Mesothelial cell of epicardium (in vitro differentiated cells): Measurements from ENCODE around the gene CD82. TPM values are rescaled to one million over a fixed set of nuclear protein-coding genes. Genes with fewer than 3 reads are reported as not detected.

Source experiments
- DNase-seq, 2 experiments: peaks; one replicate each; pipeline ENCODE4 v3.0.0; 2021; ENCODE audit warnings: low spot score in 2 of 2; ENCODE audit not compliant: unreplicated experiment in 2 of 2
- H3K27ac Mint-ChIP-seq: 2 replicates; pipeline ENCODE4 v1.8.0; 2021; ENCODE audit warnings: mixed read lengths
- H3K27me3 Mint-ChIP-seq: 2 replicates; pipeline ENCODE4 v1.8.0; 2021; ENCODE audit warnings: low read depth, mixed read lengths
- H3K36me3 Mint-ChIP-seq: 2 replicates; pipeline ENCODE4 v1.8.0; 2021; ENCODE audit warnings: mixed read lengths
- H3K4me1 Mint-ChIP-seq: 2 replicates; pipeline ENCODE4 v1.8.0; 2021; ENCODE audit warnings: mixed read lengths
- H3K4me3 Mint-ChIP-seq: 2 replicates; pipeline ENCODE4 v1.8.0; 2021; ENCODE audit warnings: mild to moderate bottlenecking, moderate library complexity, mixed read lengths
- H3K9me3 Mint-ChIP-seq: 2 replicates; pipeline ENCODE4 v1.8.0; 2021; ENCODE audit warnings: mixed read lengths
- CTCF ChIP-seq: fragments of 200-600 bp; sonication (generic); IDR thresholded peaks from one replicate; pipeline ENCODE4 v1.5.0; 2021; ENCODE audit warnings: antibody characterized with exemption; ENCODE audit not compliant: unreplicated experiment
- total RNA-seq: library from RNA; stranded (reverse); gene quantifications from 3 replicates; pipeline ENCODE4 v1.2.1, GENCODE V29; 2021

CD82 gene
- total RNA-seq, 1 donor from 2014 or later: 11.2 TPM

- no peak for TF ChIP-seq CTCF
- H3K4me1 Mint-ChIP-seq: peaks cover 19% of the 10 kb centered on the region
- H3K36me3 Mint-ChIP-seq: no peaks in the 10 kb centered on the region
- H3K4me3 Mint-ChIP-seq: no peak overlapping the region
- H3K9me3 Mint-ChIP-seq: no peaks in the 10 kb centered on the region
- H3K27me3 Mint-ChIP-seq: peaks cover 3% of the 10 kb centered on the region
- H3K27ac Mint-ChIP-seq: no peak overlapping the region
- no peak for DNase-seq
Observed at GRCh38 chr11:44561275-44561805, 4.1 kb upstream of the CD82 start.

- peaks cover 2% of the 10 kb centered on the region for H3K27me3 Mint-ChIP-seq
- DNase-seq: no peak
- H3K4me3 Mint-ChIP-seq: no peak overlapping the region
- H3K4me1 Mint-ChIP-seq: peaks cover 19% of the 10 kb centered on the region
- no peak for TF ChIP-seq CTCF
- H3K27ac Mint-ChIP-seq: no peak overlapping the region
- H3K36me3 Mint-ChIP-seq: no peaks in the 10 kb centered on the region
- no peaks in the 10 kb centered on the region for H3K9me3 Mint-ChIP-seq
Observed at GRCh38 chr11:44561964-44562734, 3.3 kb upstream of the CD82 start.

DNA sequence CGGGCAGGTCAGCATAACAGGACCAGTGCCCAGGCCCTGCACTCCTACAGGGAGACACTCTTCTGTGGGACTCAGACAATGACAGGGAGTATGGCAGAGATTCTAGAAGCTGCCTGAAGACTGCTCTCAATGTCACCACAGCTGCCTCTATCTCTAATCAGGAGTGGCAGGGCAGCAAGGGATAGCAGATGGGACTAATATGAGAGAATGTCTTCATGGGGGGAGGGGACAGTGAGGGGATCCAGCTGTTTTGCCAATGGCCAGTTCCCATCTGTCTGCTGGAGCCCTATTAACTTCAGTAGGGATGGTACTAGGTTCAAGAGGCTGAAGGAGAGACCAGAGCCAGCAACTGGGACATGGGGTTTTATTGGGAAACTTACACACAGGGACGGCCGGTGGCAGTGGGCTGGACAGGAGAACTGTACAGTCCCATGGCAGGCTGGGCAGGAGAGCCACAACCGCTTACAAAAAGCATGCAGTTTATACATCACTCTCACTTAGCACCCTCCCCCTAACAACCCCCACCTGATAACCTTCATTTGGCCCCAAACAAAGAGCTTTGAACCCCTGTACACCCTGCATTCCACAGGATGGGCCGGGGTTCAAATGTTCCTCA is 2.5 kb upstream of the CD82 start:
- Mint-ChIP-seq H3K27ac (no peak overlapping the region), H3K9me3 (no peaks in the 10 kb centered on the region), H3K36me3 (no peaks in the 10 kb centered on the region), H3K4me3 (no peak overlapping the region), H3K4me1 (peaks cover 19% of the 10 kb centered on the region), H3K27me3 (peaks cover 2% of the 10 kb centered on the region)
- no peak for DNase-seq
- TF ChIP-seq CTCF: no peak

GRCh38 chr11:44563711-44564110 is 1.8 kb upstream of the CD82 start:
- DNase-seq: no peak
- TF ChIP-seq CTCF: no peak
- Mint-ChIP-seq H3K4me3 (no peak overlapping the region), H3K36me3 (no peaks in the 10 kb centered on the region), H3K27ac (peak overlapping the region; percentile 97), H3K9me3 (no peaks in the 10 kb centered on the region), H3K4me1 (peaks cover 19% of the 10 kb centered on the region), H3K27me3 (peaks cover 2% of the 10 kb centered on the region)

DNA sequence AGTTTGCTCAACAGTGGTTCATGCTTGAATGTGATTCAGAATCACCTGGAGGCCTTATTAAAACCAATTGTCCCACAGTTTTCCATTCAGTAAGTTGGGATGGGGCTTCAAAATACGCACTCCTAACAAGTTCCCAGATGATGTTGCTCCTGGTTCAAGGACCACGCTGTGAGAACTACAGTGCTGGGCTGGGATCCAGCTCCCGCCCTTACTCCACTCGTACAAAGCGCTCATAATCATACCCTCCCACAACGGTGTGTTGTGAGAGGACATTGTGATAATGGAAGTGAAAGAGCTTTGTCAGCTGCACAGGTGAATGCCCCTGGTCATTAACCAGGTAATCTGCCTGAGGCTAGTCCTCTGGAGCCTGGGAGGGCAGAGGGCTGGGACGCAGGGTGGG is 1.3 kb upstream of the CD82 start:
- Mint-ChIP-seq H3K27me3 (peaks cover 2% of the 10 kb centered on the region), H3K4me3 (peak overlapping the region; percentile 68), H3K27ac (peak overlapping the region; percentile 97), H3K36me3 (no peaks in the 10 kb centered on the region), H3K9me3 (no peaks in the 10 kb centered on the region), H3K4me1 (peaks cover 19% of the 10 kb centered on the region)
- DNase-seq: no peak
- TF ChIP-seq CTCF: no peak
